Esophagus muscularis mucosa (tissue), 4 donors: ENCODE data around the gene CD180. TPM values are rescaled to one million over a fixed set of nuclear protein-coding genes. Genes with fewer than 3 reads are reported as not detected.

ENCODE experiments used
- DNase-seq: peaks from one replicate; pipeline ENCODE4 v3.0.0-alpha.2; 2017; ENCODE audit errors: extremely low spot score
- H3K27ac ChIP-seq, 4 donors: fragments of 200-600 bp; sonication (generic); replicated peaks in 1 of 4; 1 replicate in 3 of 4; 2 replicates in 1 of 4; pipeline ENCODE4 v1.5.1; 2016 to 2019; ENCODE audit warnings: mild to moderate bottlenecking in 1 of 4
- H3K27me3 ChIP-seq, 4 donors: fragments of 200-600 bp; sonication (generic); one replicate each; pipeline versions ENCODE4 v1.5.1 to v1.6.0; 2016 to 2019
- H3K36me3 ChIP-seq, 4 donors: fragments of 200-600 bp; sonication (generic); one replicate each; pipeline ENCODE4 v1.5.1; 2016 to 2019
- H3K4me1 ChIP-seq, 4 donors: fragments of 200-600 bp; sonication (generic); one replicate each; pipeline ENCODE4 v1.5.1; 2016 to 2019
- H3K4me3 ChIP-seq, 4 donors: fragments of 200-600 bp; sonication (generic); 1 replicate in 2 of 4; 2 replicates in 2 of 4; pipeline ENCODE4 v1.5.1; 2016 to 2019; ENCODE audit warnings: mild to moderate bottlenecking in 4 of 4, moderate library complexity in 1 of 4
- H3K9me3 ChIP-seq, 4 donors: fragments of 200-600 bp; sonication (generic); 1 replicate in 3 of 4; 2 replicates in 1 of 4; pipeline ENCODE4 v1.5.1; 2016 to 2019
- CTCF ChIP-seq, 3 experiments: fragments of 200-600 bp in 2 of 3; fragments of 450-650 bp in 1 of 3; sonication (generic) in 2 of 3; IDR thresholded peaks; one replicate each; pipeline ENCODE4 v1.5.1; 2017 to 2019; ENCODE audit warnings: antibody characterized with exemption in 3 of 3, mild to moderate bottlenecking in 2 of 3, moderate library complexity in 1 of 3
- EP300 ChIP-seq: sonication (generic); formaldehyde crosslinking; IDR thresholded peaks from one replicate; pipeline ENCODE4 v1.6.1; 2017; ENCODE audit warnings: antibody characterized with exemption
- POLR2A ChIP-seq: fragments of 450-650 bp; IDR thresholded peaks from one replicate; pipeline ENCODE4 v1.6.1; 2017; ENCODE audit warnings: antibody characterized with exemption, moderate library complexity, mild to moderate bottlenecking, low read depth
- POLR2AphosphoS5 ChIP-seq, 2 donors: sonication (generic); formaldehyde crosslinking; IDR thresholded peaks; one replicate each; pipeline ENCODE4 v1.6.1; 2017; ENCODE audit warnings: antibody characterized with exemption in 2 of 2
- WGBS: methylation state at CpG from one replicate; pipeline ENCODE4 v1.1.5; 2018; 5-methylcytosine and 5-hydroxymethylcytosine counted together
- intact Hi-C: fragments of 100-400 bp; cut with DNase I; formaldehyde crosslinking; loops from one replicate; pipeline ENCODE4 v1.15.1; 2023
- total RNA-seq, 4 donors: library from RNA; depleted of rRNA; stranded (reverse); fragments of >200 nt; gene quantifications; one replicate each; pipeline versions ENCODE4 v1.1.0 to v1.2.1, GENCODE V29; 2016

Gene CD180
- total RNA-seq, 4 donors from 2014 or later: 0.42 to 1.8 (median 0.67) TPM

GRCh38 chr5:67156976-67157583 is 39.5 kb downstream of the CD180 start:
- peaks cover 0 to 39% (median 32%) of the 10 kb centered on the region in 4 donors for H3K4me1 ChIP-seq
- TF ChIP-seq EP300 (no peak), CTCF (IDR thresholded peaks at IDR 0.05) (peak; percentile 80 to 85 (median 83))
- H3K36me3 ChIP-seq: peaks cover 5 to 68% (median 37%) of the 10 kb centered on the region in 4 donors
- DNase-seq: peak; percentile 90
- H3K9me3 ChIP-seq: no peaks in the 10 kb centered on the region
- intact Hi-C loops: loop anchor here (2.0 kb wide), 1 partner anchor 52 kb away; no protein-coding TSS in a partner anchor
- H3K27me3 ChIP-seq: no peaks in the 10 kb centered on the region
- 58% methylated on average over 5 of the region's 5 CpGs for WGBS
- H3K27ac ChIP-seq: peak overlapping the region in 3 of 4 donors; percentile 4 to 26 (median 20)
- H3K4me3 ChIP-seq: no peak overlapping the region

- no peaks in the 10 kb centered on the region for H3K9me3 ChIP-seq
- WGBS: 71% methylated on average over 5 of the region's 5 CpGs
- intact Hi-C loops: loop anchor here (5.0 kb wide), 2 partner anchors 167 to 342 kb away; no protein-coding TSS in a partner anchor
- peaks cover 0 to 17% (median 14%) of the 10 kb centered on the region in 4 donors for H3K4me1 ChIP-seq
- TF ChIP-seq POLR2AphosphoS5 (IDR thresholded peaks at IDR 0.05): no peak
- TF ChIP-seq EP300: no peak
- TF ChIP-seq POLR2A: no peak
- no peak for TF ChIP-seq CTCF (IDR thresholded peaks at IDR 0.05)
- H3K27me3 ChIP-seq: no peaks in the 10 kb centered on the region
- H3K4me3 ChIP-seq: no peak overlapping the region
- H3K36me3 ChIP-seq: peaks cover 14 to 72% (median 48%) of the 10 kb centered on the region in 4 donors
- DNase-seq: no peak
- peak overlapping the region in 2 of 4 donors; percentile 6 to 29 for H3K27ac ChIP-seq
These were observed 41.9 kb downstream of the CD180 start for GRCh38 chr5:67154556-67155206.

GRCh38 chr5:67153292-67153691 is 43.3 kb downstream of the CD180 start:
- no peaks in the 10 kb centered on the region for H3K27me3 ChIP-seq

DNA sequence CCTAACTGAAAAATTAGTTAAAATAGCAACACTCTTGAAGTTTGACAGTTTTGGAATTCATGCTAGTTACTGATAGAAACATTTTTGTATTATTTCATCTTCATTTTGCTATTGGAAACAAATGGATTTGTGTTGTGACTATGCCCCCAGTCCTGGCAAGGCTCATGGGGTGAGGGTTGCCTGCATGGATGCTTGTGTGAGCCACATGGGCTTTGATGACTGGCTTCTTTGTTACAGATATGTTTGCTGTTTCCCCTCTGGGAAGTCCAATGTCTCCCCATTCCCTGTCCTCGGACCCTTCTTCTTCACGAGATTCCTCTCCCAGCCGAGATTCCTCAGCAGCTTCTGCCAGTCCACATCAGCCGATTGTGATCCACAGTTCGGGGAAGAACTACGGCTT is 44.2 kb downstream of the CD180 start:
- no peak for TF ChIP-seq CTCF (IDR thresholded peaks at IDR 0.05)
- TF ChIP-seq EP300: no peak
- TF ChIP-seq POLR2AphosphoS5 (IDR thresholded peaks at IDR 0.05): no peak
- no peak for TF ChIP-seq POLR2A
- no peak overlapping the region for H3K4me3 ChIP-seq
- H3K4me1 ChIP-seq: peaks cover 0 to 25% (median 18%) of the 10 kb centered on the region in 4 donors
- 96% methylated on average over 6 of the region's 6 CpGs for WGBS
- H3K27ac ChIP-seq: no peak overlapping the region
- intact Hi-C loops: loop anchor here (5.0 kb wide), 2 partner anchors 165 to 340 kb away; no protein-coding TSS in a partner anchor
- H3K9me3 ChIP-seq: no peaks in the 10 kb centered on the region
- H3K27me3 ChIP-seq: no peaks in the 10 kb centered on the region
- no peak for DNase-seq
- H3K36me3 ChIP-seq: peaks cover 14 to 85% (median 51%) of the 10 kb centered on the region in 4 donors

More at GRCh38 chr5:67153292-67153691, 43.3 kb downstream of the CD180 start:
- no peak for TF ChIP-seq CTCF (IDR thresholded peaks at IDR 0.05)
- TF ChIP-seq POLR2AphosphoS5 (IDR thresholded peaks at IDR 0.05): no peak
- TF ChIP-seq EP300: no peak
- no peak for TF ChIP-seq POLR2A
- Histone ChIP-seq H3K9me3 (no peaks in the 10 kb centered on the region), H3K27ac (no peak overlapping the region), H3K4me3 (no peak overlapping the region), H3K4me1 (peaks cover 0 to 24% (median 19%) of the 10 kb centered on the region in 4 donors), H3K36me3 (peaks cover 14 to 82% (median 48%) of the 10 kb centered on the region in 4 donors)
- DNase-seq: no peak
- intact Hi-C loops: loop anchor here (5.0 kb wide), 2 partner anchors 166 to 341 kb away; no protein-coding TSS in a partner anchor
- 75% methylated on average over 2 of the region's 2 CpGs for WGBS
